Activated CD8-positive, alpha-beta memory T cell treated with anti-CD3 and anti-CD28 coated beads for 48 hours (primary cell): ENCODE measurements around the gene TTLL4.

Experiments
- DNase-seq, 3 experiments: peaks; one replicate each; pipeline ENCODE4 v3.0.0-alpha.2; 2020; ENCODE audit warnings: low read depth in 2 of 3, low spot score in 2 of 3

The TTLL4 gene

GRCh38 chr2:218783688-218784087, 73.1 kb downstream of the TTLL4 start:
- no peak for DNase-seq

- no peak for DNase-seq
These were observed 74.5 kb downstream of the TTLL4 start for GRCh38 chr2:218785103-218785502.

- DNase-seq = no peak
These were observed 75.5 kb downstream of the TTLL4 start for GRCh38 chr2:218786133-218786532.

- no peak for DNase-seq
These were observed 78.1 kb downstream of the TTLL4 start for GRCh38 chr2:218788529-218789255.

GRCh38 chr2:218792433-218792832, 81.8 kb downstream of the TTLL4 start:
- DNase-seq = no peak

GRCh38 chr2:218796691-218797090, 86.1 kb downstream of the TTLL4 start:
- no peak for DNase-seq

GRCh38 chr2:218798767-218799504, 88.3 kb downstream of the TTLL4 start:
- no peak for DNase-seq

- DNase-seq = no peak
These were observed 89.4 kb downstream of the TTLL4 start for GRCh38 chr2:218799990-218800389.

- no peak for DNase-seq
These were observed 91.9 kb downstream of the TTLL4 start for GRCh38 chr2:218802386-218802994.

GRCh38 chr2:218804817-218805216, 94.2 kb downstream of the TTLL4 start:
- no peak for DNase-seq
